Femur (tissue), 1 donor: Measurements from ENCODE around the gene CLCA1.

Experiments
- DNase-seq: peaks from one replicate; pipeline ENCODE4 v3.0.0-alpha.2; 2017

The CLCA1 gene

GRCh38 chr1:86468501-86468977 is at the start of gene CLCA1:
Gene CLCA1, plus strand, starts transcription at chr1:86468927. Its CDS starts 45 bp downstream, at chr1:86468972.
- DNase-seq = no peak

- no peak for DNase-seq
Measured at GRCh38 chr1:86419277-86419903, 49.3 kb upstream of the CLCA1 start.

GRCh38 chr1:86421601-86422280 is 47.0 kb upstream of the CLCA1 start:
- DNase-seq = no peak

GRCh38 chr1:86423473-86423872 is 45.3 kb upstream of the CLCA1 start:
- no peak for DNase-seq

- no peak for DNase-seq
Measured at GRCh38 chr1:86423873-86424272, 44.9 kb upstream of the CLCA1 start, which contains the start of gene CLCA2. Gene CLCA2, plus strand, starts transcription at chr1:86424171. Its CDS starts 77 bp downstream, at chr1:86424248.

- no peak for DNase-seq
Measured at GRCh38 chr1:86429122-86429725, 39.5 kb upstream of the CLCA1 start.

- peak; percentile 46 for DNase-seq
Measured at GRCh38 chr1:86429835-86430234, 38.9 kb upstream of the CLCA1 start.

GRCh38 chr1:86430376-86430775 is 38.4 kb upstream of the CLCA1 start:
- no peak for DNase-seq

- no peak for DNase-seq
Measured at GRCh38 chr1:86434059-86434458, 34.7 kb upstream of the CLCA1 start.

GRCh38 chr1:86435327-86435726 is 33.4 kb upstream of the CLCA1 start:
- no peak for DNase-seq

- no peak for DNase-seq
Measured at GRCh38 chr1:86436041-86436440, 32.7 kb upstream of the CLCA1 start.

GRCh38 chr1:86441581-86441980 is 27.1 kb upstream of the CLCA1 start:
- no peak for DNase-seq

- DNase-seq = no peak
Measured at GRCh38 chr1:86441997-86442396, 26.7 kb upstream of the CLCA1 start.

GRCh38 chr1:86445919-86446318 is 22.8 kb upstream of the CLCA1 start:
- no peak for DNase-seq

GRCh38 chr1:86447198-86447790 is 21.4 kb upstream of the CLCA1 start:
- DNase-seq = no peak

GRCh38 chr1:86448670-86449069 is 20.1 kb upstream of the CLCA1 start:
- no peak for DNase-seq

GRCh38 chr1:86449103-86449502 is 19.6 kb upstream of the CLCA1 start:
- DNase-seq = no peak

GRCh38 chr1:86450847-86451246 is 17.9 kb upstream of the CLCA1 start:
- DNase-seq = no peak

GRCh38 chr1:86453664-86454063 is 15.1 kb upstream of the CLCA1 start:
- DNase-seq = no peak

GRCh38 chr1:86455073-86455472 is 13.7 kb upstream of the CLCA1 start:
- no peak for DNase-seq

GRCh38 chr1:86460998-86461397 is 7.7 kb upstream of the CLCA1 start:
- DNase-seq = no peak

- DNase-seq = no peak
Measured at GRCh38 chr1:86461482-86461881, 7.2 kb upstream of the CLCA1 start.

- no peak for DNase-seq
Measured at GRCh38 chr1:86464819-86465218, 3.9 kb upstream of the CLCA1 start.
